ENCODE measurements around the gene OR9Q1. TPM values are rescaled to one million over a fixed set of nuclear protein-coding genes. Genes with fewer than 3 reads are reported as not detected.
A peak's percentile ranks its signal among the peaks of the same experiment; 100 is the strongest.

Gene OR9Q1
- total and polyA plus RNA-seq, 4 donors, result not detected

DNA sequence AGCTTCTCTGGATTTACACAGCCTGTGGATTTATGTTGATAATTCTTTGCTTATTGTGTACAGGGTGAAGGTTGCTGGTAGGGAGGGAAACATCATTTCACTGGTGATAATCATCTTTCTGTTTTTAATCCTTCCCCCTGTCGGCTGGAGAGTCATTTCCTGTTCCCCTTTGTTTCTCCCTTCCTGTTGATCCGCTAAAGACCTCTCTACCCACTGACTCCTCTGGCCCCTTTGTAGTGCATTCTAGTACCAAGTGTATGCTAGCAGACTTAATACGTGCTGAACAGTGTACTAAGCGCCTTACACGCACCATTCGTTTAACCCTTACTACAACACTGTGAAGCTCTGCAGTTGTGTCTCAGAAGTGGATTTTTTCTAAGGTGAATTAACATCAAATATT lies 19.0 kb upstream of the OR9Q1 start:
- no peaks in the 10 kb centered on the region for H3K36me3 ChIP-seq (ENCODE audit: control insufficient read depth in 4 of 4, insufficient read depth in 3 of 4, low read depth in 1 of 4, low read length in 3 of 4)

GRCh38 chr11:58006940-58007339 lies 16.7 kb upstream of the OR9Q1 start:
- Histone ChIP-seq H3K9ac (ENCODE audit: low read depth in 1 of 2, low read length in 2 of 2) (no peak overlapping the region), H3K36me3 (ENCODE audit: control insufficient read depth in 4 of 4, insufficient read depth in 3 of 4, low read depth in 1 of 4, low read length in 3 of 4) (no peaks in the 10 kb centered on the region), H3K27me3 (ENCODE audit: control insufficient read depth in 4 of 4, insufficient read depth in 4 of 4, low read length in 3 of 4) (no peaks in the 10 kb centered on the region), H3K4me1 (ENCODE audit: control insufficient read depth in 4 of 4, insufficient read depth in 4 of 4, low read length in 3 of 4) (no peaks in the 10 kb centered on the region), H3K27ac (ENCODE audit: low read depth in 1 of 2, low read length in 2 of 2) (no peak overlapping the region), H3K9me3 (ENCODE audit: control insufficient read depth in 4 of 4, low read length in 3 of 4) (no peaks in the 10 kb centered on the region), H3K4me3 (ENCODE audit: low read depth in 1 of 3, low read length in 3 of 3) (no peak overlapping the region)
- 62% methylated on average over 2 of the region's 2 CpGs for WGBS
- DNase-seq (ENCODE audit: low spot score), result no peak
- TF ChIP-seq FOXA2 (IDR thresholded peaks at IDR 0.05) (no peak), TAF1 (conservative IDR thresholded peaks at IDR 0.05) (no peak), EGR1 (IDR thresholded peaks at IDR 0.05; ENCODE audit: low read depth in 2 of 2) (no peak), RAD21 (IDR thresholded peaks at IDR 0.05) (no peak), MAX (IDR thresholded peaks at IDR 0.05) (no peak), HNF4G (IDR thresholded peaks at IDR 0.05) (no peak), SP1 (IDR thresholded peaks at IDR 0.05) (no peak), JUND (IDR thresholded peaks at IDR 0.05) (no peak), FOXA1 (IDR thresholded peaks at IDR 0.05) (no peak), GABPA (IDR thresholded peaks at IDR 0.05 in 1 of 2, conservative IDR thresholded peaks at IDR 0.05 in 1 of 2) (no peak)
- TF ChIP-seq, protein P1, sequence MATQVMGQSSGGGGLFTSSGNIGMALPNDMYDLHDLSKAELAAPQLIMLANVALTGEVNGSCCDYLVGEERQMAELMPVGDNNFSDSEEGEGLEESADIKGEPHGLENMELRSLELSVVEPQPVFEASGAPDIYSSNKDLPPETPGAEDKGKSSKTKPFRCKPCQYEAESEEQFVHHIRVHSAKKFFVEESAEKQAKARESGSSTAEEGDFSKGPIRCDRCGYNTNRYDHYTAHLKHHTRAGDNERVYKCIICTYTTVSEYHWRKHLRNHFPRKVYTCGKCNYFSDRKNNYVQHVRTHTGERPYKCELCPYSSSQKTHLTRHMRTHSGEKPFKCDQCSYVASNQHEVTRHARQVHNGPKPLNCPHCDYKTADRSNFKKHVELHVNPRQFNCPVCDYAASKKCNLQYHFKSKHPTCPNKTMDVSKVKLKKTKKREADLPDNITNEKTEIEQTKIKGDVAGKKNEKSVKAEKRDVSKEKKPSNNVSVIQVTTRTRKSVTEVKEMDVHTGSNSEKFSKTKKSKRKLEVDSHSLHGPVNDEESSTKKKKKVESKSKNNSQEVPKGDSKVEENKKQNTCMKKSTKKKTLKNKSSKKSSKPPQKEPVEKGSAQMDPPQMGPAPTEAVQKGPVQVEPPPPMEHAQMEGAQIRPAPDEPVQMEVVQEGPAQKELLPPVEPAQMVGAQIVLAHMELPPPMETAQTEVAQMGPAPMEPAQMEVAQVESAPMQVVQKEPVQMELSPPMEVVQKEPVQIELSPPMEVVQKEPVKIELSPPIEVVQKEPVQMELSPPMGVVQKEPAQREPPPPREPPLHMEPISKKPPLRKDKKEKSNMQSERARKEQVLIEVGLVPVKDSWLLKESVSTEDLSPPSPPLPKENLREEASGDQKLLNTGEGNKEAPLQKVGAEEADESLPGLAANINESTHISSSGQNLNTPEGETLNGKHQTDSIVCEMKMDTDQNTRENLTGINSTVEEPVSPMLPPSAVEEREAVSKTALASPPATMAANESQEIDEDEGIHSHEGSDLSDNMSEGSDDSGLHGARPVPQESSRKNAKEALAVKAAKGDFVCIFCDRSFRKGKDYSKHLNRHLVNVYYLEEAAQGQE (IDR thresholded peaks at IDR 0.05), result no peak
- TF ChIP-seq, protein P2, sequence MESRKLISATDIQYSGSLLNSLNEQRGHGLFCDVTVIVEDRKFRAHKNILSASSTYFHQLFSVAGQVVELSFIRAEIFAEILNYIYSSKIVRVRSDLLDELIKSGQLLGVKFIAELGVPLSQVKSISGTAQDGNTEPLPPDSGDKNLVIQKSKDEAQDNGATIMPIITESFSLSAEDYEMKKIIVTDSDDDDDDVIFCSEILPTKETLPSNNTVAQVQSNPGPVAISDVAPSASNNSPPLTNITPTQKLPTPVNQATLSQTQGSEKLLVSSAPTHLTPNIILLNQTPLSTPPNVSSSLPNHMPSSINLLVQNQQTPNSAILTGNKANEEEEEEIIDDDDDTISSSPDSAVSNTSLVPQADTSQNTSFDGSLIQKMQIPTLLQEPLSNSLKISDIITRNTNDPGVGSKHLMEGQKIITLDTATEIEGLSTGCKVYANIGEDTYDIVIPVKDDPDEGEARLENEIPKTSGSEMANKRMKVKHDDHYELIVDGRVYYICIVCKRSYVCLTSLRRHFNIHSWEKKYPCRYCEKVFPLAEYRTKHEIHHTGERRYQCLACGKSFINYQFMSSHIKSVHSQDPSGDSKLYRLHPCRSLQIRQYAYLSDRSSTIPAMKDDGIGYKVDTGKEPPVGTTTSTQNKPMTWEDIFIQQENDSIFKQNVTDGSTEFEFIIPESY (IDR thresholded peaks at IDR 0.05), result no peak
- TF ChIP-seq, protein P3, sequence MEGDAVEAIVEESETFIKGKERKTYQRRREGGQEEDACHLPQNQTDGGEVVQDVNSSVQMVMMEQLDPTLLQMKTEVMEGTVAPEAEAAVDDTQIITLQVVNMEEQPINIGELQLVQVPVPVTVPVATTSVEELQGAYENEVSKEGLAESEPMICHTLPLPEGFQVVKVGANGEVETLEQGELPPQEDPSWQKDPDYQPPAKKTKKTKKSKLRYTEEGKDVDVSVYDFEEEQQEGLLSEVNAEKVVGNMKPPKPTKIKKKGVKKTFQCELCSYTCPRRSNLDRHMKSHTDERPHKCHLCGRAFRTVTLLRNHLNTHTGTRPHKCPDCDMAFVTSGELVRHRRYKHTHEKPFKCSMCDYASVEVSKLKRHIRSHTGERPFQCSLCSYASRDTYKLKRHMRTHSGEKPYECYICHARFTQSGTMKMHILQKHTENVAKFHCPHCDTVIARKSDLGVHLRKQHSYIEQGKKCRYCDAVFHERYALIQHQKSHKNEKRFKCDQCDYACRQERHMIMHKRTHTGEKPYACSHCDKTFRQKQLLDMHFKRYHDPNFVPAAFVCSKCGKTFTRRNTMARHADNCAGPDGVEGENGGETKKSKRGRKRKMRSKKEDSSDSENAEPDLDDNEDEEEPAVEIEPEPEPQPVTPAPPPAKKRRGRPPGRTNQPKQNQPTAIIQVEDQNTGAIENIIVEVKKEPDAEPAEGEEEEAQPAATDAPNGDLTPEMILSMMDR (IDR thresholded peaks at IDR 0.05; ENCODE audit: low read depth, low read length, missing input control), result no peak

More for the DNA sequence above, 19.0 kb upstream of the OR9Q1 start:
- H3K27ac ChIP-seq (ENCODE audit: low read depth in 1 of 2, low read length in 2 of 2), result peak overlapping the region in 1 of 2 donors; percentile 28
- DNase-seq (ENCODE audit: low spot score), result no peak
- 60% methylated on average over 6 of the region's 6 CpGs for WGBS
- H3K9ac ChIP-seq (ENCODE audit: low read depth in 1 of 2, low read length in 2 of 2), result no peak overlapping the region
- no peaks in the 10 kb centered on the region for H3K27me3 ChIP-seq (ENCODE audit: control insufficient read depth in 4 of 4, insufficient read depth in 4 of 4, low read length in 3 of 4)
- TF ChIP-seq EGR1 (IDR thresholded peaks at IDR 0.05; ENCODE audit: low read depth in 2 of 2), result no peak
- TF ChIP-seq RXRA (IDR thresholded peaks at IDR 0.05), result peak in 1 of 2 donors; percentile 45
- TF ChIP-seq FOXA2 (IDR thresholded peaks at IDR 0.05), result no peak
- TF ChIP-seq HNF4A (conservative IDR thresholded peaks at IDR 0.05), result no peak
- TF ChIP-seq, protein P1 (IDR thresholded peaks at IDR 0.05), result no peak
- TF ChIP-seq, protein P2 (IDR thresholded peaks at IDR 0.05), result no peak
- TF ChIP-seq HNF4G (IDR thresholded peaks at IDR 0.05), result no peak
- peak in 1 of 2 donors; percentile 18 for TF ChIP-seq RAD21 (IDR thresholded peaks at IDR 0.05)
- TF ChIP-seq SP1 (IDR thresholded peaks at IDR 0.05), result peak; percentile 24
- peak; percentile 70 for TF ChIP-seq NR2F2 (IDR thresholded peaks at IDR 0.05)
- H3K4me1 ChIP-seq (ENCODE audit: control insufficient read depth in 4 of 4, insufficient read depth in 4 of 4, low read length in 3 of 4), result no peaks in the 10 kb centered on the region
- H3K4me3 ChIP-seq (ENCODE audit: low read depth in 1 of 3, low read length in 3 of 3), result no peak overlapping the region
- H3K9me3 ChIP-seq (ENCODE audit: control insufficient read depth in 4 of 4, low read length in 3 of 4), result no peaks in the 10 kb centered on the region
